A673 (cell line): ENCODE measurements around the gene SLC24A4.

Experiments
- CTCF ChIP-seq: fragments of 300-800, 200-600 bp; sonication (generic); conservative IDR thresholded peaks from 2 replicates; pipeline ENCODE4 v1.5.1; 2017; ENCODE audit warnings: low read depth, mild to moderate bottlenecking, antibody characterized with exemption, low read length, moderate library complexity, mixed read lengths
- EZH2 ChIP-seq: fragments of 200-600 bp; sonication (generic); IDR thresholded peaks from 2 replicates; pipeline ENCODE4 v1.6.1; 2017; ENCODE audit warnings: borderline replicate concordance, low read depth, mild to moderate bottlenecking, mixed read lengths, antibody characterized with exemption, low read length; ENCODE audit not compliant: poor library complexity, severe bottlenecking

- no peak for TF ChIP-seq CTCF
- TF ChIP-seq EZH2: no peak
Measured at GRCh38 chr14:92340071-92340470, 17.1 kb downstream of the SLC24A4 start.
